ES-I3 (cell line): ENCODE measurements around the gene WASHC2C.
"Not testable (repeated sequence)": the region's sequence is repeated elsewhere in the genome, so short reads cannot be mapped to it uniquely, and the experiment has no call there.

Experiments
- H3K36me3 ChIP-seq: 2 replicates; pipeline ENCODE4 v1.6.1; 2013; ENCODE audit warnings: mild to moderate bottlenecking, low read length, control low read depth, moderate library complexity; ENCODE audit not compliant: insufficient read depth
- H3K4me1 ChIP-seq: 2 replicates; pipeline ENCODE4 v1.6.1; 2013; ENCODE audit warnings: mild to moderate bottlenecking, control low read depth, low read length; ENCODE audit not compliant: insufficient read depth
- H3K9ac ChIP-seq: 2 replicates; pipeline ENCODE4 v1.6.1; 2013; ENCODE audit warnings: low read depth, mild to moderate bottlenecking, low read length, moderate library complexity
- H3K9me3 ChIP-seq: 2 replicates; pipeline ENCODE4 v1.6.1; 2013; ENCODE audit warnings: mild to moderate bottlenecking, low read length, moderate library complexity; ENCODE audit not compliant: control insufficient read depth, insufficient read depth

Gene WASHC2C

GRCh38 chr10:45751141-45751540 is 24.1 kb downstream of the WASHC2C start:
- not testable (repeated sequence) for H3K9ac ChIP-seq, H3K4me1 ChIP-seq, H3K36me3 ChIP-seq, H3K9me3 ChIP-seq

GRCh38 chr10:45752210-45752609 is 25.1 kb downstream of the WASHC2C start:
- not testable (repeated sequence) for H3K9ac ChIP-seq, H3K36me3 ChIP-seq, H3K4me1 ChIP-seq, H3K9me3 ChIP-seq

GRCh38 chr10:45753979-45754495 is 27.0 kb downstream of the WASHC2C start:
- not testable (repeated sequence) for H3K9ac ChIP-seq, H3K9me3 ChIP-seq, H3K36me3 ChIP-seq, H3K4me1 ChIP-seq

GRCh38 chr10:45755083-45755482 is 28.0 kb downstream of the WASHC2C start:
- not testable (repeated sequence) for H3K9ac ChIP-seq

GRCh38 chr10:45756065-45756464 is 29.0 kb downstream of the WASHC2C start:
- not testable (repeated sequence) for H3K9ac ChIP-seq, H3K36me3 ChIP-seq, H3K9me3 ChIP-seq, H3K4me1 ChIP-seq

More at GRCh38 chr10:45755083-45755482, 28.0 kb downstream of the WASHC2C start:
- not testable (repeated sequence) for H3K9me3 ChIP-seq, H3K36me3 ChIP-seq, H3K4me1 ChIP-seq

GRCh38 chr10:45757661-45758396 is 30.8 kb downstream of the WASHC2C start:
- not testable (repeated sequence) for H3K9me3 ChIP-seq, H3K4me1 ChIP-seq, H3K9ac ChIP-seq, H3K36me3 ChIP-seq

- H3K9ac ChIP-seq, H3K4me1 ChIP-seq, H3K36me3 ChIP-seq, H3K9me3 ChIP-seq: not testable (repeated sequence)
Measured at GRCh38 chr10:45761622-45762021, 34.6 kb downstream of the WASHC2C start.

- not testable (repeated sequence) for H3K9ac ChIP-seq, H3K9me3 ChIP-seq, H3K4me1 ChIP-seq, H3K36me3 ChIP-seq
Measured at GRCh38 chr10:45763037-45763436, 36.0 kb downstream of the WASHC2C start.

GRCh38 chr10:45768334-45768733 is 41.3 kb downstream of the WASHC2C start:
- not testable (repeated sequence) for H3K4me1 ChIP-seq, H3K9me3 ChIP-seq, H3K9ac ChIP-seq, H3K36me3 ChIP-seq

GRCh38 chr10:45771757-45772461 is 44.8 kb downstream of the WASHC2C start:
- not testable (repeated sequence) for H3K4me1 ChIP-seq, H3K9me3 ChIP-seq, H3K9ac ChIP-seq, H3K36me3 ChIP-seq

GRCh38 chr10:45786217-45786616 is 59.2 kb downstream of the WASHC2C start:
- not testable (repeated sequence) for H3K9ac ChIP-seq, H3K4me1 ChIP-seq, H3K9me3 ChIP-seq, H3K36me3 ChIP-seq

- not testable (repeated sequence) for H3K9me3 ChIP-seq, H3K9ac ChIP-seq, H3K4me1 ChIP-seq, H3K36me3 ChIP-seq
Measured at GRCh38 chr10:45787212-45787741, 60.2 kb downstream of the WASHC2C start.

- H3K9me3 ChIP-seq, H3K9ac ChIP-seq, H3K36me3 ChIP-seq, H3K4me1 ChIP-seq: not testable (repeated sequence)
Measured at GRCh38 chr10:45789991-45790390, 62.9 kb downstream of the WASHC2C start.

- H3K4me1 ChIP-seq, H3K36me3 ChIP-seq, H3K9me3 ChIP-seq, H3K9ac ChIP-seq: not testable (repeated sequence)
Measured at GRCh38 chr10:45790694-45791426, 63.8 kb downstream of the WASHC2C start.

GRCh38 chr10:45794761-45795160 is 67.7 kb downstream of the WASHC2C start:
- not testable (repeated sequence) for H3K9me3 ChIP-seq, H3K4me1 ChIP-seq, H3K9ac ChIP-seq, H3K36me3 ChIP-seq
